G401 (cell line): ENCODE measurements around the gene HS6ST2. TPM values are rescaled to one million over a fixed set of nuclear protein-coding genes. Genes with fewer than 3 reads are reported as not detected.

Experiments used
- DNase-seq: peaks from one replicate; pipeline ENCODE4 v3.0.0-alpha.2; 2015; ENCODE audit warnings: low spot score
- in situ Hi-C: cut with HindIII; loops from 2 replicates; pipeline ENCODE4 v1.10.0; 2016; ENCODE audit warnings: low sequenced_read_pairs, mixed read lengths
- total RNA-seq: library from RNA; depleted of rRNA; stranded (reverse); fragments of >200 nt; shearing (Covaris generic); gene quantifications from 2 replicates; pipeline ENCODE4 v1.2.3, GENCODE V29; 2014

The HS6ST2 gene
- total RNA-seq, 1 experiment from 2014 or later: 103 TPM

DNA sequence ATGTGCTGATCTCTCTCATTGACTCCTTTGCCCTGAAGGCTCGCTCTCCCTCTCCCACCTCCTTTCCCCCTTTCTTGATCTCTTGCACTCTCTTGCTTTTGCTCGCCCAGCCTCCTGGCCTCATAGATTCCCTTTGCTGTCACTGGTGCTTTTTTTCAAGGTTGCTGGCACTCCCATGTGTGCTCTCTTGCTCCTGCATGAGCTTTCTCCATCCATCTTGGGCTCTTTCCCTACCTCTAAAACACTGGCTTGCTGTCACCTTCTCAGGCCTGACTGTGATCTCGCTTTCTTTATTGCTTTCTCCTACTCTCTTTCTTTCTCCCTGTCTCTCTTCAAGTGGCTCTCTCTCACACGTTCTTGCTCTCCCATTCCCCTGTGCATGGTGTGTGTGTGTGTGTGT is 202.0 kb downstream of the HS6ST2 start:
- in situ Hi-C loops: no loop called here
- no peak for DNase-seq

DNA sequence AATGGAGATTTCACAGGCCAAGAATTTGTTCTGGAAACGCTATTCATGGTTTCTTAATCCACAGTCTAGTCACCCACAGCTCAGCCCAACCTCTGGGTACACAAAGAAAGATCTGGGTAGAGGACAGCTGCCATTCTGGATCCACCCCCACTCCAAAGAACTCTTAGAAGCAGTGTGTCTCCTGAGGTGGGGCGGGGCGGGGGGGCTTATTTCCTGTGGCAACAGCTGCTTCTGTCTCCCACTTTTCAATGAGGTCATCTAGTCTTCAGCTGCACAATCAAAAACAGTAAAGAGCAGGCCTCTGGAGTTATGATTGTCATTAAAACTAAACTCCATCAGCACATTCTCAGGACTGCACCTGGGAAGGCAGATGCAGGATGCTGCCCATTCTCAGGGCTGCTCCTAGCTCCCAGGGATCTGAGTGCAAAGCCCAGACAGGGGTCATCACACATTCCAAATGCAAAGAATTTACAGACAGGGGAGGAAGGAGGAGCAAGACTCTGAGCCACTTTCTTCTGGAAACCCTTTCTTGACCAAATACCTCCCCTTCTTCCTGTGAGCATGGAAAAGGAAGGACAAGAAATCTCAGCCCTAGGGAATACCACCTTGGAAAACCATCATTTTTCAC is 207.3 kb downstream of the HS6ST2 start:
- in situ Hi-C loops: no loop called here
- DNase-seq: no peak

DNA sequence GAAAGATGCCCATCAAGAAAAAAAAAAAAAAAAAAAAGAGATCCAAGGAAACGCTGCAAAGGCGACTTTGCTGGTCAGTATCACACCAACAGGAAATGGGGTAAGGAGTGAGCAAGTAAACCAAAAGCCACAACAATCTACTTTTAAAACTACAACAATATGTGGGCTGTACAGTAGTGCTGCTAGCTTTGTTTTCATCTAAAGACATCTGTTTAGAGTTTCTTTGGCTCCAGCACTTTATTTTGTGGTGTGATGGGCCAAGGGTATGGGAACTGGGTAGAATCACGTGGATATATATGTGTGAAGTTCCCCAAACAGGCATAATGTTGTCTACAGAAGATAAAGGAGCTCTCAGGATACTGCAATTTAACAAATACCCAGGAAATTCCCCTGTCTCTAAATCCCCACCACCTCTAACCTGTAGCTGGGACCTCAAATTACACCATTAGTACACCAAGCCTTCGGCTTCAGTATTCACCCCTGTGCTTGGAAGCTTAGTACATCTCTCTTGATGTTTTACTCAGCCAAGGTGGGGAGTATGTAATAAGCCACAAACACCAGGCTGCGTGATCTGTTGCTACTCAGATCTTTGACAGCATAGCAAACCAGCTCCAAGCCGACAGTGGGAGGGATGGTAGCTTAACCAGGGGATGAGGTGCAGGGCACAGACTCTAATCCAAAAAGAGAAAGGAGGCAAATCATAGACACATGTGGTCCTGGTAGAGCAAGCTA is 207.9 kb downstream of the HS6ST2 start:
- DNase-seq: no peak
- in situ Hi-C loops: no loop called here

DNA sequence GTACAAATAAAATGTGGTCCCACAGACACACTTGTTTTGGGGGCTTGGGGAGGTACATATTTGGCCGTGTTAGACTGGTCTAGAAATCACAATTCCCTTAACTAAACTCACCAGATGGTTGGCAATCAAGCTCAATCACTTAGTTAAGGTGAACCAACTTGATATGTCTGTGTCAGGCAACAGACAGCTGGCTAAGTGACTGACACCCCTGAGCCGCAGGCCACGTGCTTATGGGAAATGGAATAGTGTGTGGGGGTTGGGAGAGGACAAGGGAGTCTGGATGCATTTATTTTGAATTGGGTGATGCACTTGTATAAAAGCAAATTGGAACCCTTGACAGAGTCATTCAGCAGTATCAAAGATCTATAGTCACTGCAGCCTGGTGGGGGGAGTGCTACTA is 209.0 kb downstream of the HS6ST2 start:
- in situ Hi-C loops: loop anchor here (25.0 kb wide), 1 partner anchor 188 kb away; no protein-coding TSS in a partner anchor
- DNase-seq: no peak

DNA sequence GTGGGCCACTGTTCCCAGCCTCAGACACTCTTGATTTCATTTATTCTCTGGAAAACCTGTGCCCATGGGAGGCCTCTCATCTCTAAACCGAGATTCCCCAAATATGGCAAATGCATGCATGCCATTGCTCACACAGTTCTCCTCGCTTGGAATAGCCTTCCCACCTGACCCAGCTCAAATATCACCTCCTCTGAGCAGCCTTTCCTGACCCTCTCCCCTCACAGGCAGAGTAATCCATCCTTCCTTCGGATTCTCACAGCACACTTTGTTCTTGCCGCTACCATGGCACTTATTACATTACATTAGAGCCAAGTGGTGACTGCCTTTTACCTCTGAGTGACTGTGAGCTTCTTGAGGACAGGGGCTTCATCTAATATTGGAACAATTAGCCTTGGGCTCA is 209.5 kb downstream of the HS6ST2 start:
- DNase-seq: no peak

DNA sequence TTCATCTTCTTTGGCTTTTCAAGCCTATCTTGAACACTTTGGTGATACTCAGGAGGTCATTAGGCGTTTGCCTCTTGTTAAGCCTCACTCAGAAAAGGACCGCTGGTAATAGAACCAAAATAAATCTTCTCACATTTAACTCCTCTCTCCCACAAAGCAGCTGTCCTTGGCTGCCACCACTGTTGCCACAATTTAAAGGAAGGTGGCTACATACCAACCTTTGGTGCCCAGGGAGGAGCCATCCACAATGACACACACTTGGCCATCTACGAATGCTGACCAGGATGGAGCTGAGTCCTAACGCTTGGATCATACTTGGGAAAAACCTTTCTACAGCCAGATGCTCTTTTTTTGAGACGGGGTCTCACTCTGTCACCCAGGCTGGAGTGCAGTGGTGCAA is 210.2 kb downstream of the HS6ST2 start:
- in situ Hi-C loops: loop anchor here (25.0 kb wide), 1 partner anchor 189 kb away; no protein-coding TSS in a partner anchor

More for the DNA sequence above, 209.5 kb downstream of the HS6ST2 start:
- in situ Hi-C loops: loop anchor here (25.0 kb wide), 1 partner anchor 188 kb away; no protein-coding TSS in a partner anchor

DNA sequence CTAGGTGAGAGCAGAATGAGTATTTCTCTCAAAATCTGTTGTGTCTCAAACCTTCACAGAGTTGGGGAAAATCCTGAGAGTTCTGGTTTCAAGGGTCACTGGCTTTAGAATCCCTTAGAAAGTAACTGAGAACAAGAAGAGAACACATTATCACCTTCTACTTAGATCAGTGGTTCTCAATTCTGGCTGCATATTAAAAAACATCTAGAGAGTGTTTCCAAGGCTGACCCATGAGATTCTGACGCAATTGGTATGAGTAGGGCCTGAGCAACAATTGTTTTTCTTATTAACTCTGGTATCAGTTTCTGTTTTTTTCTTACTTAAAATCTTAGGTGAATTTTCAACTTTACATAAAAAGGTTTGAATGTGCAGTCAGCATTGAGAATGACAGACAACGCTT is 212.8 kb downstream of the HS6ST2 start:
- in situ Hi-C loops: loop anchor here (25.0 kb wide), 1 partner anchor 192 kb away; no protein-coding TSS in a partner anchor
- DNase-seq: no peak

More for the DNA sequence above, 210.2 kb downstream of the HS6ST2 start:
- DNase-seq: no peak

DNA sequence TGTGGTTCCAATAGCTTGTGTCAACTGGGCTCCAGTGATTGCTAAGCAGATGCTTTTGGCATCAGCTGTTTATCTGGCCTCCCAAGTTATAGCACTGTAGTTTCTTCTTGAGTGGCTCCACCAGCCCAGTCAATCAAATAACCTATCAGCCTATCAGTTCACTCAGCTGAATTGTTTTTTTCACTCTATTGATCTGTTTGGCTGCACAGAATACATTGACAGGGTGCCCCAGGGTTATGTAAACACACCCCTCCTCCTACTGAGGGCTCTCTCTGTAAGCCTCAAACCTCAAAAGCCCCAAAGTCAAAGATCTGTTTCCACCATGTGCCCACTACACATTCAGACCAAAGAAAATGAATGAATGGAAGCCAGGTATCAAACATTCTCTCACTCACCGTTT is 214.0 kb downstream of the HS6ST2 start:
- DNase-seq: no peak
- in situ Hi-C loops: loop anchor here (25.0 kb wide), 1 partner anchor 193 kb away; no protein-coding TSS in a partner anchor

DNA sequence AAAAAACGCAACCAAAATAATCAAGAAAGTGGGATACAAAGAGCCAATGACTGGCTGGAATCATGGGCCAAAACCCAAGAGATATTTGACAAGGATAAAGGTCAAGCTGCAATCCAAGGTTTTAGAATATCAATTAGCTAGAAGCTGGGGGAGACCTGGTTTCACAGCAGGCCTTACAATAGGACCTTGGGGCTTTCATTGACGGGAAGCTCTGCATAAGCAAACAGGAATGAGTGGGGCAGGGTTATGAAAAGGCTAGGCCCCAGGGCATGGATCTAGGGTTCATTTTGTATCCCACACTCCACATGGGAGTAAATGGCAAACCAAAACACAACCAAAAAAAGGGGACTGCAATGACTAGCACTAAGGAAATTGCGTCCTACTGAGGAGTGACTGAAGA is 215.3 kb downstream of the HS6ST2 start:
- in situ Hi-C loops: loop anchor here (25.0 kb wide), 1 partner anchor 194 kb away; no protein-coding TSS in a partner anchor
- no peak for DNase-seq

DNA sequence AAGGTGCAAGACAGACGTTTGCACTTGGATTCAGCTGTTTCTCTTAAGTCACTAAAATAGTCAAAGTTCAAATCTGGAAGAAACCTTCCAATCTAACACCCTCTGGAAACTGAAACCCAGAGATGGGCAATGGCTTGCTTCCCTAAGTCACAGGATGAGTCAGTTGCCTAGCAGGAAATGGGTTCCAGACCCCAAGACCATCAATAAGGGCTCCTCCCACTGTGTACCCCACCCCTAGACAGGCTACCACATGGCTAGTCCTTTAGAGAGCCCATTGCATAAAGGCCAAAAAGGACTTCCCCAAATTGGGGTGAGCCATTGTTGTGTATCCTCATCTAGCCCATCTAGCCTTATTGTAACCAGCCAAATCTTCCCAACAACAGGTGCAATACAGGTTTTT is 216.2 kb downstream of the HS6ST2 start:
- in situ Hi-C loops: loop anchor here (25.0 kb wide), 1 partner anchor 195 kb away; no protein-coding TSS in a partner anchor

DNA sequence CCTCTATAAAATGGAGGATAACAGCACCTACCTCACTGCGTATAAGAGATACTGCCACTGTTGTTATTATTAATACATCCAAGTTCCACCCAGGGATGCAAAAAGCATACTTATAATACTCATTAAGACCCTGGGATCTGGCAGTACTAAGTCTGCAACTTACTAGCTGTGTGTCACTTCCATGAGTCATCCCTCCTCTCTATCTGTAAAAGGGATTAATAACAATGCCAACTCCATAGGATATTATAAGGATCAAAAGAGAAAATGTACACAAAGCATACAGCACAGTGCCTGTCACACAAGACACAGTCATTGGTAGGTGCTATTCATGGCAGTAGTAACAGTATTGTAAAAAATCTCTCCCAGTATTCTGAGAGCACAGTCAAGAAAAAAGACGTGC is 216.7 kb downstream of the HS6ST2 start:
- DNase-seq: no peak
- in situ Hi-C loops: loop anchor here (25.0 kb wide), 1 partner anchor 196 kb away; no protein-coding TSS in a partner anchor

More for the DNA sequence above, 216.2 kb downstream of the HS6ST2 start:
- no peak for DNase-seq

DNA sequence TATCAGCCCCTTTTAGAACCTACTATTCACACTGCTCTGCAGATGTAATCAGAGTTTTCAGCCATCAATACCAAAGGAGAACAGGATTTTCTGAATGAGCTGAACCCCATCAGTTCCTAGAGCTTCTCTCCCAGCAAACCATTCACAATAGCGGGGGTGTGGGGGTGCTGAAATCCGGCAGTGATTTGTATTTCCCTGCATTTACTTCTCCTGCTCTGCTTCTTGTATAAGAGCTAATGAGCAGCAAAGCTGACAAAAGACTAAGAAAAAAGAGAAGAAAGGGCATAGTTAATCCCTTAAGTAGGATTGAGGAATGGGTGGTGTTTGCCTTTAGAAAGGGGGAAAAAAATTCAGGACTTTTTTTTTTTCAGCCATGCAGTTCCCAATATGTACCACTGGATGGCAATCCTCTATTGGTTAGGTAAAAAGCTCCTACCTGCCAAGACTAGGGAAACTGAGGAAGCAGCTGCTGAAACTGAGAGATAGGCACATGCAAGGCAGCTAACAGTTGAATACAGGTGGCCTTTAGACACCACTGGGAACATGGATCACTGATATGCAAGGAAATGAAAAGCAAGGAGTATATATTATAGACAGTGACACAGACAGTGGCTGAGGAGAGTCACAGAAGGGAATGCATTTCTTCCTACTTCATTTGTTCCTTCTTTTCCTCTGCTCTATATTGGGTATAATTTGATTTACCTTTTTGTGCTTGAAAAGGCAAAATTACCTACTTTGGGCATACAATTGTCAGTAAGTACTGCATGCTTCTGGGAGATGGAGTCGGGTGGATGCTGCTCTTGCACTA is 217.9 kb downstream of the HS6ST2 start:
- no peak for DNase-seq
- in situ Hi-C loops: loop anchor here (25.0 kb wide), 1 partner anchor 197 kb away; no protein-coding TSS in a partner anchor

DNA sequence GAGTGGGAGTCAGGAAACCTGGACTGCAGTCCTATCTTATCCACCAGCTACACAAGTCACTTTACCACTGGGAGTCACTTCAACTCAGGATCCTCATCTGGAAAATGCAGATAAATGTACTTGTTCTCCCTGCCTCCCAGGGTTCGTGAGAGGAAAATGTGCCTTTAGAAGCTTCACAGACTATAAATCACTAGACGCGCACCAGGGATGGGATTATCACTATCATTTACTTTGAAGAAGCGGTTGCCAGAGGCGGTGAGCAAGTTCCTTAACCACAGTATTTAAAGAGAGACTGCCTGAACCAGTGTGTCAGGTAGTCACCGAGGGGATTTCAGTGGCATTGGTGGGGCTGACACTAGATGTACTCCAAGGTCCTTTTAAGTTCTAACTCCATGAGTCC is 219.5 kb downstream of the HS6ST2 start:
- in situ Hi-C loops: loop anchor here (25.0 kb wide), 1 partner anchor 198 kb away; no protein-coding TSS in a partner anchor
- no peak for DNase-seq

DNA sequence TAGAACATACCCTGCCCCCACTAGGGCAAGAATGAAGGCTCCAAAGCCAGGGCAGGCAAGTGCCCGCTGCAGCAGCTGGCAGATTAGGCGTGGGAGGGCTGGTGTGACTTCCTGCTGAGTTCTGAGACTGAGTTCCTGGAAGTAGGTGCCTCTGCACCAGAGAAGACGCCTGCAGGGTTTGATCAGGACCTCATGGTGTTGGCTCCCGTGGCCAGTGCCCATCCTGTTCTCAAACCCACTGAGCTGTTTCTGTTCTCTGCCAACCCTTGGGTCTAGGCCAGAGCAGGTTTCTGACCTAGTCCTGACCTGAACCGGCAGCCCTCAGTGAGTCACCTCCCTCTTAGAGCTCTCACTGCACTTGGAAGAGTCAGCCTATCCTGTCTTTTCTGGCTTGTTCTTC is 220.7 kb downstream of the HS6ST2 start:
- in situ Hi-C loops: loop anchor here (25.0 kb wide), 1 partner anchor 200 kb away; no protein-coding TSS in a partner anchor
- DNase-seq: no peak

DNA sequence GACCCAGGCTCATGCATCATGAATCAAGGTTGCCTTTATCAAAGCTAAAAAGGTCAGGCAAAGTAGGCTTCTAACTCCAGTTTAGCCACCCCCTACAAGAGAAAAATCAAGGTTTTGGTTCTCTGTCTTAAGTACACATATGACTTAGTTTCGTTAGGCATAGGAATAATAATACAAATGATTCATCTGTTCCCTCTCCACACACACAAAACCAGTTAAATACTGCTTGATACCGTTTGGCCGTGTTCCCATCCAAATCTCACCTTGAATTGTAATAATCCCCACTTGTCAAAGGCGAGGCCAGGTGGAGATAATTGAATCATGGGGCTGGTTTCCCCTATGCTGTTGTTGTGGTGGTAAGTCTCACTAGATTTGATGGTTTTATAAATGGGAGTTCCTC is 226.2 kb downstream of the HS6ST2 start:
- in situ Hi-C loops: loop anchor here (25.0 kb wide), 1 partner anchor 205 kb away; no protein-coding TSS in a partner anchor
- no peak for DNase-seq

DNA sequence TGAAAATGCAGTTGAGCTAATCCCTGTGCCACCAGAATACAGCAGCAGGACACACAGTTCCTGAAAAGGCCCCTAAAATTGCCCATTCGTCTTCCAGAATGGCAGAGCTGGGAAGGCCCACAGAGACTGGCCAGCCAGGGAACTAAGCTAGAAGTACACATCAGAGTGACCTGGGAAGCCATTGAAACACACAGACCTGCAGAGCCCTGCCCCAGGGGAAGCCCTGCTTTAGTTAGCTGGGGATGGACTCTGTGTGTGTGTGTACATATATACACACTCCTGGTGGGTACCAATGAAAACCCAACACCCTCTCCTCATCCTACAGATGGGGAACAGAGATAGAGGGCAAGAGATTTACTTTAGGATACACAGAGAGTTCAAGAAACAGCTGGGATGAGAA is 227.7 kb downstream of the HS6ST2 start:
- DNase-seq: no peak
- in situ Hi-C loops: loop anchor here (25.0 kb wide), 1 partner anchor 207 kb away; no protein-coding TSS in a partner anchor

DNA sequence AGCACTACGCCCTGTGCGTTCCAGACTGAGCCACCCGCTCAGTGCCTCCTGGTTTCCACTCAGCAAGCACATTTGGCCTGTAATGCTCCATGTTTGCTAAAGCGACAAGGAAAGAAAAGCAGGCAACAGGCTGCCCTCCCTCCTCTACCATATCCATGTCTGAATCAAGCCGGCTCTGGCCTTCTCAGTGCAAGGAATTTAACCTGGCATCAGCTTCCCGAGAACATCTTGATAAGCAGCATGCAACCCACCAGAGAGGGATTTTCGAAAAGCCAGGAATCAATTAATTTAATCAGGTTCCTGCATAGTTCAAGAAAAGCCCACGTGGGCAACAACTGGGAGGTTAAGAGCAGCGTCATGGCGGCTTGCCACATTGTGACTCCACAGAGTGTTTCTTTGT is 228.2 kb downstream of the HS6ST2 start:
- in situ Hi-C loops: loop anchor here (25.0 kb wide), 1 partner anchor 207 kb away; no protein-coding TSS in a partner anchor
- no peak for DNase-seq

DNA sequence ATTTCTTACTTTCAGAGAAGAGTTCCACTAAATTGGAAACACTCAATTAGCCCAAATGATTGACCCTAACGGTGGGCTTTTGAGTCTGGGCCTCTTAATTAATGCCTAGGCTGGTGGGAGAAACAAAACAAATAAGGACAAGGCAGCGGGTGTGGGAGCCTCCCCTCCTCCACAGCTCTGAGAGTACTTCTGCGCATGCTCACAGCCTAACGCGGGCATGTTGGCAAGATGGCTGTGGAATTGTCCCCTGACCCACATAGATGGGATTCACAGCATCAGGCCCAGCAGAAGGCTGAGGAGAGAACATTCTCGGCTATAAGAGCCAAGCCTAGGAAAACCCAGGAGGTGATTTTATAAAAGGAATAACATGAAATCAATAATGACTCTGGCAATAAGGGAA is 230.1 kb downstream of the HS6ST2 start:
- DNase-seq: no peak
- in situ Hi-C loops: loop anchor here (25.0 kb wide), 1 partner anchor 209 kb away; no protein-coding TSS in a partner anchor

DNA sequence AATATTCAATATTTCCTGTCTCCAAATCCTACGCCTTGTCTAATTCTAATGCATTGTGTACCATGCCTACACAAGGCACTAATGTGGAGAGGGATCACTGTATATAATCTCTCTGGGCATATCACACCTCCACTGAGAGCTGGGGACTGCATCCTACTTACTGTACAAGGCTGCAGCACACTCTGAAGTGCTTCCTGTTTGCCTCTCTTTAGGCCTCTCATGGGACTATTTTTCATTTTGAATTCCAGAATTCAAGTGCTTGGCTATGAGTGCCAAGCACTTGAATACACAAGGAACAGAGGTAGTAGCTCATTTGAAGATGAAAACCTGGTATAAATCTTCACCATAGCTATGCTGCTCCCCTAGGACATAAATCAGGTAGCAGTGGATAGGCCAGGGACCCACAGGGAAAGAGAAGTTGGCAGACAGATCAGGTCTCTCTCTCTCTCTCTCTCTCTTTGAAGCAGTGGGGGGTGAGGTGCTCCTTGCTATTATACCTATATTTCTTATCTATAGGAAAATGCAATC is 239.9 kb downstream of the HS6ST2 start:
- in situ Hi-C loops: no loop called here
- no peak for DNase-seq
